Brain pericyte (primary cell): ENCODE measurements around the gene IPO13.

Experiments
- DNase-seq: peaks from one replicate; pipeline ENCODE4 v3.0.0-alpha.2; 2012; ENCODE audit warnings: low read depth, low spot score

IPO13 gene

GRCh38 chr1:43974443-43975248 is 27.9 kb downstream of the IPO13 start, which contains the start of gene ATP6V0B:
Gene ATP6V0B, plus strand, starts transcription at chr1:43974960. Its CDS starts 81 bp downstream, at chr1:43975041.
- DNase-seq, result peak; percentile 75

GRCh38 chr1:43975249-43975961 is 28.7 kb downstream of the IPO13 start:
- DNase-seq, result no peak

- DNase-seq, result no peak
These were observed 29.3 kb downstream of the IPO13 start for GRCh38 chr1:43976045-43976444.

- no peak for DNase-seq
These were observed 30.1 kb downstream of the IPO13 start for GRCh38 chr1:43976890-43977289.

GRCh38 chr1:43977376-43978263 is 30.9 kb downstream of the IPO13 start:
- no peak for DNase-seq

GRCh38 chr1:43978264-43978550 is 31.5 kb downstream of the IPO13 start:
- DNase-seq, result no peak

GRCh38 chr1:43978551-43979260 is 32.0 kb downstream of the IPO13 start, which contains the start of gene B4GALT2:
Gene B4GALT2, plus strand, starts transcription at chr1:43979210. Its CDS starts 1,951 bp downstream, at chr1:43981161.
- DNase-seq, result no peak

GRCh38 chr1:43979261-43979527 is 32.4 kb downstream of the IPO13 start:
- DNase-seq, result no peak

- no peak for DNase-seq
These were observed 32.9 kb downstream of the IPO13 start for GRCh38 chr1:43979528-43980254.

- DNase-seq, result no peak
These were observed 33.7 kb downstream of the IPO13 start for GRCh38 chr1:43980255-43981134.

- DNase-seq, result no peak
These were observed 34.4 kb downstream of the IPO13 start for GRCh38 chr1:43981135-43981491.

GRCh38 chr1:43981636-43982035 is 34.9 kb downstream of the IPO13 start:
- DNase-seq, result no peak

- no peak for DNase-seq
These were observed 35.5 kb downstream of the IPO13 start for GRCh38 chr1:43982241-43982640.

- DNase-seq, result no peak
These were observed 36.1 kb downstream of the IPO13 start for GRCh38 chr1:43982808-43983207.

GRCh38 chr1:43983253-43983899 is 36.6 kb downstream of the IPO13 start:
- no peak for DNase-seq

GRCh38 chr1:43984855-43985254 is 38.1 kb downstream of the IPO13 start:
- no peak for DNase-seq

GRCh38 chr1:43985984-43986595 is 39.3 kb downstream of the IPO13 start:
- no peak for DNase-seq

- DNase-seq, result no peak
These were observed 40.0 kb downstream of the IPO13 start for GRCh38 chr1:43986712-43987111.
